SK-N-SH treated with all-trans-retinoic acid at 6 μM for 48 hours (cell line): Measurements from ENCODE around the gene ADAMTS5.

Experiments
- ATAC-seq: fragments of 200-7000 bp; cut with Tn5 transposase; 3 replicates; pipeline ENCODE4 v1.9.1; 2020; ENCODE audit warnings: mild to moderate bottlenecking, moderate library complexity
- ARNTL ChIP-seq: fragments of 450-650 bp; formaldehyde crosslinking; IDR thresholded peaks from 2 replicates; pipeline ENCODE4 v1.5.0; 2020; ENCODE audit warnings: low read depth, mild to moderate bottlenecking, moderate library complexity, borderline replicate concordance
- BACH2 ChIP-seq: fragments of 250-450 bp; sonication (Bioruptor Pico); IDR thresholded peaks from 2 replicates; pipeline ENCODE4 v1.9.0; 2021; ENCODE audit warnings: mild to moderate bottlenecking, borderline replicate concordance
- CSDC2 ChIP-seq: fragments of 250-450 bp; sonication (Bioruptor Pico); IDR thresholded peaks from 2 replicates; pipeline ENCODE4 v1.5.0; 2020; ENCODE audit warnings: mild to moderate bottlenecking, moderate library complexity
- ESRRG ChIP-seq: fragments of 250-450 bp; sonication (Bioruptor Pico); IDR thresholded peaks from 2 replicates; pipeline ENCODE4 v1.6.1; 2021; ENCODE audit warnings: mild to moderate bottlenecking
- GLIS3 ChIP-seq: fragments of 250-450 bp; sonication (Bioruptor Pico); IDR thresholded peaks from 2 replicates; pipeline ENCODE4 v1.5.0; 2020; ENCODE audit warnings: mild to moderate bottlenecking, moderate library complexity
- ISL1 ChIP-seq: fragments of 250-450 bp; sonication (Bioruptor Pico); IDR thresholded peaks from 2 replicates; pipeline ENCODE4 v2.1.2; 2022; ENCODE audit warnings: mild to moderate bottlenecking, moderate library complexity
- OSR1 ChIP-seq: fragments of 250-450 bp; sonication (Bioruptor Pico); IDR thresholded peaks from 2 replicates; pipeline ENCODE4 v1.8.0; 2022; ENCODE audit warnings: moderate library complexity, mild to moderate bottlenecking, inconsistent platforms
- PATZ1 ChIP-seq: fragments of 250-450 bp; sonication (Bioruptor Pico); IDR thresholded peaks from 2 replicates; pipeline ENCODE4 v1.8.0; 2020; ENCODE audit warnings: mild to moderate bottlenecking, moderate library complexity, borderline replicate concordance
- PPARA ChIP-seq: fragments of 250-450 bp; sonication (Bioruptor Pico); IDR thresholded peaks from 2 replicates; pipeline ENCODE4 v1.5.0; 2020; ENCODE audit warnings: mild to moderate bottlenecking, borderline replicate concordance
- RARB ChIP-seq: fragments of 250-450 bp; sonication (Bioruptor Pico); IDR thresholded peaks from 2 replicates; pipeline ENCODE4 v1.8.0; 2021; ENCODE audit warnings: mild to moderate bottlenecking, moderate library complexity
- SNAI2 ChIP-seq: fragments of 250-450 bp; sonication (Bioruptor Pico); IDR thresholded peaks from 2 replicates; pipeline ENCODE4 v1.5.0; 2020; ENCODE audit warnings: mild to moderate bottlenecking, moderate library complexity
- TCF4 ChIP-seq: fragments of 250-450 bp; sonication (Bioruptor Pico); IDR thresholded peaks from 2 replicates; pipeline ENCODE4 v1.8.0; 2021; ENCODE audit warnings: mild to moderate bottlenecking, moderate library complexity, borderline replicate concordance
- TSHZ2 ChIP-seq: fragments of 250-450 bp; sonication (Bioruptor Pico); IDR thresholded peaks from 2 replicates; pipeline ENCODE4 v1.5.0; 2020; ENCODE audit warnings: mild to moderate bottlenecking, moderate library complexity
- ZC3H10 ChIP-seq: fragments of 250-450 bp; sonication (Bioruptor Pico); IDR thresholded peaks from 2 replicates; pipeline ENCODE4 v1.5.1; 2021; ENCODE audit warnings: mild to moderate bottlenecking, moderate library complexity
- ZFP3 ChIP-seq: fragments of 250-450 bp; sonication (Bioruptor Pico); IDR thresholded peaks from 2 replicates; pipeline ENCODE4 v1.5.0; 2020; ENCODE audit warnings: mild to moderate bottlenecking, moderate library complexity
- ZFP30 ChIP-seq: fragments of 450-650 bp; formaldehyde crosslinking; IDR thresholded peaks from 2 replicates; pipeline ENCODE4 v1.5.0; 2022; ENCODE audit warnings: mild to moderate bottlenecking, moderate library complexity
- ZNF565 ChIP-seq: fragments of 450-650 bp; formaldehyde crosslinking; conservative IDR thresholded peaks from 2 replicates; pipeline ENCODE4 v1.5.0; 2020; ENCODE audit warnings: low read depth, mild to moderate bottlenecking, moderate library complexity
- ZNF70 ChIP-seq: fragments of 450-650 bp; formaldehyde crosslinking; IDR thresholded peaks from 2 replicates; pipeline ENCODE4 v1.5.0; 2020; ENCODE audit warnings: mild to moderate bottlenecking, moderate library complexity
- ZNF8 ChIP-seq: fragments of 450-650 bp; formaldehyde crosslinking; IDR thresholded peaks from 2 replicates; pipeline ENCODE4 v1.5.0; 2020; ENCODE audit warnings: mild to moderate bottlenecking, moderate library complexity
- TF ChIP-seq, protein P1 (sequence below): fragments of 250-450 bp; sonication (Bioruptor Pico); IDR thresholded peaks from 2 replicates; pipeline ENCODE4 v1.5.1; 2020; ENCODE audit warnings: low read depth, mild to moderate bottlenecking, moderate library complexity

ADAMTS5 gene

GRCh38 chr21:26962621-26963181 is 4.2 kb downstream of the ADAMTS5 start:
- no peak for ATAC-seq
- TF ChIP-seq OSR1 (CRISPR knock-in tag) (no peak), ISL1 (0 out of 2 replicates have a peak, but pooled peaks have one; percentile 11), ESRRG (no peak), ZNF70 (CRISPR knock-in tag) (no peak), PATZ1 (no peak), ZFP3 (CRISPR knock-in tag) (no peak), RARB (CRISPR knock-in tag) (no peak)
- TF ChIP-seq, all 23 proteins: peak for 1

DNA sequence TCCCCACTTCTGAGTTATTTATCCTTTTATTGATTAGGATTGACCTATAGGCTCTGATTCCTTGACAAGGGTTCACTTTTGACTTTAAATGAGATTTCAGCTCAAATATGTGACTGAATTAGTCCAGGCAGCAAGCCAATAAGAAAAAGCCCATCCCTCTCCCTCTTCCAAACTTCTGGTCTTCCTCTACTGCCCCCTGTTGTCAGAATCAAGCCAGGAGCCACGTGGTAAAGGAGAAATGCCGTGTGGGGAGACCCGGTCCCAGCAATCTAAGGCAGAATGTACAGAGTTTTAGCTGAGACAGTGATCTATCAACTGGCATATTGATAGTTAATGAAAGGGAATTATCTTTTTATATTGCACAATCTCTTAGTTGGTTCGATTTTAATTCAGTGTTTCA is 5.2 kb downstream of the ADAMTS5 start:
- ATAC-seq, result no peak
- no peak for TF ChIP-seq SNAI2 (CRISPR knock-in tag)
- TF ChIP-seq GLIS3 (CRISPR knock-in tag), result no peak
- TF ChIP-seq CSDC2 (CRISPR knock-in tag), result no peak
- TF ChIP-seq TCF4, result no peak
- TF ChIP-seq ZFP3 (CRISPR knock-in tag), result no peak
- no peak for TF ChIP-seq ZFP30 (CRISPR knock-in tag)
- no peak for TF ChIP-seq ESRRG
- TF ChIP-seq, protein P1, sequence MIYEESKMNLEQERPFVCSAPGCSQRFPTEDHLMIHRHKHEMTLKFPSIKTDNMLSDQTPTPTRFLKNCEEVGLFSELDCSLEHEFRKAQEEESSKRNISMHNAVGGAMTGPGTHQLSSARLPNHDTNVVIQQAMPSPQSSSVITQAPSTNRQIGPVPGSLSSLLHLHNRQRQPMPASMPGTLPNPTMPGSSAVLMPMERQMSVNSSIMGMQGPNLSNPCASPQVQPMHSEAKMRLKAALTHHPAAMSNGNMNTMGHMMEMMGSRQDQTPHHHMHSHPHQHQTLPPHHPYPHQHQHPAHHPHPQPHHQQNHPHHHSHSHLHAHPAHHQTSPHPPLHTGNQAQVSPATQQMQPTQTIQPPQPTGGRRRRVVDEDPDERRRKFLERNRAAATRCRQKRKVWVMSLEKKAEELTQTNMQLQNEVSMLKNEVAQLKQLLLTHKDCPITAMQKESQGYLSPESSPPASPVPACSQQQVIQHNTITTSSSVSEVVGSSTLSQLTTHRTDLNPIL (CRISPR knock-in tag), result no peak
- TF ChIP-seq PATZ1, result no peak
- no peak for TF ChIP-seq ZNF70 (CRISPR knock-in tag)
- no peak for TF ChIP-seq BACH2
- TF ChIP-seq ZNF8 (CRISPR knock-in tag), result no peak
- no peak for TF ChIP-seq ZNF565 (CRISPR knock-in tag)
- no peak for TF ChIP-seq RARB (CRISPR knock-in tag)
- TF ChIP-seq TSHZ2 (CRISPR knock-in tag), result no peak
- TF ChIP-seq ARNTL (CRISPR knock-in tag), result no peak

DNA sequence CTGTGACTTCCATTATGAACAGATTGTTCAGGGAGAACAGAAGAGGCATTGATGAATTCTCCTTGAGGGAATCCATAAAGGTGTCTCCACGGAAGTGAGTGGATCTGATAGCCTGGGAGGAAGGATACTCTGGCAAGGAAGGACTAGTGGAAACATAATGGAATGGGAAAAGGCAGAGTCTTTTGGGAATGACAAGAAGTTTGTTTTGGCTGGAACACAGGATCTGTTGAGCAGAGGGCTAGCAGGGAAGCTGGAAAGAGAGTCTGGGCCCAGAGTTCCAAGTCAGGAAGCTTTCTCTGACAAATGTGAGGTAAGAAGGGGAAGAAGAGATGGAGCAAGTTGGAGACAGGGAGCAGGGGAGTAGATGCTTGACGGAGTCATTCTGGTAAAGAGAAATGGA is 8.1 kb downstream of the ADAMTS5 start:
- TF ChIP-seq ISL1 (no peak), ZC3H10 (no peak), PPARA (CRISPR knock-in tag) (no peak), SNAI2 (CRISPR knock-in tag) (no peak), ZNF8 (CRISPR knock-in tag) (no peak), PATZ1 (no peak), TSHZ2 (CRISPR knock-in tag) (no peak), BACH2 (no peak), OSR1 (CRISPR knock-in tag) (no peak), ZFP30 (CRISPR knock-in tag) (no peak), ZNF70 (CRISPR knock-in tag) (no peak)
- TF ChIP-seq, all 23 proteins: peak for 0
- no peak for ATAC-seq
